WTC11 (cell line): ENCODE measurements around the gene SAMD8. TPM values are rescaled to one million over a fixed set of nuclear protein-coding genes. Genes with fewer than 3 reads are reported as not detected.
A peak's percentile ranks its signal among the peaks of the same experiment; 100 is the strongest.
"Not testable (repeated sequence)": the region's sequence is repeated elsewhere in the genome, so short reads cannot be mapped to it uniquely, and the experiment has no call there.

Experiments
- ATAC-seq: fragments of 200-7000 bp; cut with Tn5 transposase; 2 replicates; pipeline ENCODE4 v1.10.0; 2021; ENCODE audit warnings: mild to moderate bottlenecking, moderate library complexity
- CTCF ChIA-PET: fragments of 300-600 bp; sonication (Branson Sonifier 250); formaldehyde crosslinking; loops from one replicate; lab custom pipeline; 2021; ENCODE audit warnings: antibody characterized with exemption; lab: Charles Lee
- POLR2A ChIA-PET: fragments of 350-600 bp; sonication (Branson Sonifier 250); formaldehyde crosslinking; loops from one replicate; lab custom pipeline; 2021; ENCODE audit warnings: antibody characterized with exemption; lab: Charles Lee
- DNase-seq: peaks from one replicate; pipeline ENCODE4 v3.0.0; 2021; ENCODE audit warnings: low spot score
- H3K27ac Mint-ChIP-seq: 2 replicates; pipeline ENCODE4 v1.8.0; 2021; ENCODE audit warnings: mixed read lengths
- H3K27me3 Mint-ChIP-seq: 2 replicates; pipeline ENCODE4 v1.8.0; 2021; ENCODE audit warnings: low read depth, mild to moderate bottlenecking, moderate library complexity, mixed read lengths
- H3K36me3 Mint-ChIP-seq: 2 replicates; pipeline ENCODE4 v1.8.0; 2021; ENCODE audit warnings: mixed read lengths
- H3K4me1 Mint-ChIP-seq: 2 replicates; pipeline ENCODE4 v1.8.0; 2022; ENCODE audit warnings: mixed read lengths
- H3K4me3 Mint-ChIP-seq: 2 replicates; pipeline ENCODE4 v1.8.0; 2021; ENCODE audit warnings: mild to moderate bottlenecking, moderate library complexity, mixed read lengths
- H3K9me3 Mint-ChIP-seq: 2 replicates; pipeline ENCODE4 v1.8.0; 2021; ENCODE audit warnings: mixed read lengths
- PRRX2 ChIP-seq: fragments of 250-450 bp; sonication (Bioruptor Pico); IDR thresholded peaks from 2 replicates; pipeline ENCODE4 v1.8.0; 2021; ENCODE audit warnings: mild to moderate bottlenecking
- ZNF396 ChIP-seq: fragments of 250-450 bp; sonication (Bioruptor Pico); IDR thresholded peaks from 2 replicates; pipeline ENCODE4 v1.8.0; 2021; ENCODE audit warnings: mild to moderate bottlenecking, moderate library complexity, borderline replicate concordance
- total RNA-seq: library from RNA; stranded (reverse); gene quantifications from 3 replicates; pipeline ENCODE4 v1.2.3, GENCODE V29; 2021
- TF ChIP-seq, protein P1 (sequence below): fragments of 250-450 bp; sonication (Bioruptor Pico); IDR thresholded peaks from 2 replicates; pipeline ENCODE4 v1.8.0; 2021; ENCODE audit warnings: mild to moderate bottlenecking
- TF ChIP-seq, protein P2 (sequence below): fragments of 250-450 bp; sonication (Bioruptor Pico); conservative IDR thresholded peaks from 2 replicates; pipeline ENCODE4 v1.9.0; 2021; ENCODE audit warnings: mild to moderate bottlenecking
- TF ChIP-seq, protein P3 (sequence below): sonication (generic); formaldehyde crosslinking; IDR thresholded peaks from 2 replicates; pipeline ENCODE4 v1.8.1; 2022; ENCODE audit warnings: low read depth, missing genetic modification reagents, borderline replicate concordance
- TF ChIP-seq, protein P4 (sequence below): sonication (generic); formaldehyde crosslinking; IDR thresholded peaks from 2 replicates; pipeline ENCODE4 v1.8.0; 2022; ENCODE audit warnings: missing genetic modification reagents
- TF ChIP-seq, protein P5 (sequence below): sonication (generic); formaldehyde crosslinking; IDR thresholded peaks from 2 replicates; pipeline ENCODE4 v1.8.0; 2022; ENCODE audit warnings: mild to moderate bottlenecking, missing genetic modification reagents

Gene SAMD8
- total RNA-seq, 1 experiment from 2014 or later, result 23.0 TPM

DNA sequence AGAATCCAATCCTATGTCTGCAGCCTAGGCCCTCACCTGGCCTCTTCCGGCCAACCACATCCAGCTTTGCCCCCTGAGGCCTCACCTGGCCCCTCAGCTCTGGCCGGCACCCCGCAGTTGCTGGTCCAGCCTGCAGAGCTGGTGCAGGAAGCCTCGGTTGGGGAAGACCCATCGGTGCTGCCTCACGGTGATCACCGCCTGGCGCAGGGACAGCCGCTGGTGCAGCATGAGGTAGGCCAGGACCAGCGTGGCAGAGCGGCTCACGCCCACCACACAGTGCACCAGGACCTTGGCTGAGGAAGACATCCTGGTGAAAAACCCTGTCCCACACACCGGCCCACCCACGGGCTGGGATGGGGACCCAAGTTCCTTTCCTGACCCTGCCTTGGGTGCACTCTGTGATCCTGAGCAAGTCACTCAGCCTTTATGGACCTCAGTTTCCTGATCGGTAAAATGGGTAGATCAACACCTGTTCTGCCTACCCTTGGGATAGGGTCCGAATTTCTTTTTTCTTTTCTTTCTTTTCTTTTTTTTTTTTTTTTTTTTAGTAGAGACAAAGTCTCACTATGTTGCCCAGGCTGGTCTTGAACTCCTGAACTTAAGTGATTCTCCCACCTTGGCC is 5.8 kb upstream of the SAMD8 start:
- ChIA-PET CTCF (interaction anchor here (0.6 to 4.5 kb wide), 11 partner anchors 8 to 1089 kb away, joined by 3 to 40 read pairs (median 6); partner anchors contain the start of gene COMTD1), POLR2A (interaction anchor here (1.1 to 1.3 kb wide), 3 partner anchors 105 to 955 kb away, joined by 3 to 4 read pairs (median 3); partner anchors contain the start of genes ADK, AP3M1 and VDAC2)
- ATAC-seq, result no peak
- peaks cover 45% of the 10 kb centered on the region for H3K4me1 Mint-ChIP-seq
- TF ChIP-seq, protein P1, sequence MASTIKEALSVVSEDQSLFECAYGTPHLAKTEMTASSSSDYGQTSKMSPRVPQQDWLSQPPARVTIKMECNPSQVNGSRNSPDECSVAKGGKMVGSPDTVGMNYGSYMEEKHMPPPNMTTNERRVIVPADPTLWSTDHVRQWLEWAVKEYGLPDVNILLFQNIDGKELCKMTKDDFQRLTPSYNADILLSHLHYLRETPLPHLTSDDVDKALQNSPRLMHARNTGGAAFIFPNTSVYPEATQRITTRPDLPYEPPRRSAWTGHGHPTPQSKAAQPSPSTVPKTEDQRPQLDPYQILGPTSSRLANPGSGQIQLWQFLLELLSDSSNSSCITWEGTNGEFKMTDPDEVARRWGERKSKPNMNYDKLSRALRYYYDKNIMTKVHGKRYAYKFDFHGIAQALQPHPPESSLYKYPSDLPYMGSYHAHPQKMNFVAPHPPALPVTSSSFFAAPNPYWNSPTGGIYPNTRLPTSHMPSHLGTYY (CRISPR knock-in tag), result no peak
- TF ChIP-seq, protein P2, sequence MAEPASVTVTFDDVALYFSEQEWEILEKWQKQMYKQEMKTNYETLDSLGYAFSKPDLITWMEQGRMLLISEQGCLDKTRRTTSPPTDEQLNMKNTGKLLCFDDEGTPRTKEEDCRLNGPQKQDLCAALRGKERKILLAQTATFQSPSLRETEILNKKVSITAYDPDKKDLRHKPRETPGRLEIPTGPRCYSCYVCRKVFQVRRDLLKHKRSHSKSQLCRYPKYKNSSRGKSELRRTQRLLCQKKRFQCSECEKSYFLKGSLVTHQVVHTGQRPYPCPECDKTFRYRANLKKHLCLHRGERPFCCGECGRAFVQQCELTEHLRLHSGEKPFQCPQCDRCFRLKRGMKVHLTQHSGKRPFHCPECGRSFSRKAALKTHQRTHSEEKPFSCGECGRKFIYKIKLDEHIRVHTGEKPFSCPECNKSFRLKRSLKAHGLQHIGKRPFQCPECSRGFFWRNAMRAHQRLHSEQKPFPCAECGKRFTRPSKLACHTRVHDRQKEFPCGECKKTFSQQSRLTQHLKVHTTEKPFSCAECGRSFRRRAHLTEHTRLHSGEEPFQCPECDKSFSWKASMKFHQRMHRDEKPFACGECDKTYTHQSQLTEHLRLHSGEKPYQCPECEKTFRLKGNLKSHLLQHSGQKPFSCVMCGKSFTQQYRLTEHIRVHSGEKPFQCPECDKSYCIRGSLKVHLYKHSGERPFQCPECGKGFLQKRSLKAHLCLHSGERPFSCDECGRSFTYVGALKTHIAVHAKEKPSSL (CRISPR knock-in tag), result no peak
- no peak for TF ChIP-seq PRRX2
- H3K36me3 Mint-ChIP-seq, result no peaks in the 10 kb centered on the region
- H3K9me3 Mint-ChIP-seq, result no peaks in the 10 kb centered on the region
- H3K4me3 Mint-ChIP-seq, result peak overlapping the region; percentile 38
- H3K27ac Mint-ChIP-seq, result peak overlapping the region; percentile 93
- no peaks in the 10 kb centered on the region; the same call in 1 of the 2 replicates for H3K27me3 Mint-ChIP-seq
- DNase-seq, result no peak

DNA sequence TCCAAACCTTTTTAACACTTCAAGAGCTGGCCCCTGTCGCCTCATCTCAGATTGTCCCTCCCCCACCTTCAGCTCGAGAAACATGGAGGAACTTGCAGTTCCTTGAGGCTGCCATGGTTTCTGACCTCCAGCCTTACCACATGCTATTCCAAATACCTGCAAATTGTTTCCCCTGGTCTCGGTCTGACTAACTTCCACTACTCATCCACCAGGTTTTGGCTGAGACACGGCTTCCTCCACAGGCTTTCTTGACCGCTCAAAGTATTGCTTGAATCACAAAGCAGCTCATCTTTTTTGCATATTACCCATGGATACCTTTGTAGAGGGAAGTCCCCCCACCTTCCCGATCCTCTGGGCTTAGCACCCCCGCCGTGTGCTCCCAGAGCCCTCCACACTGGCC is 5.2 kb upstream of the SAMD8 start:
- Mint-ChIP-seq H3K9me3 (no peaks in the 10 kb centered on the region), H3K36me3 (no peaks in the 10 kb centered on the region), H3K4me3 (peak overlapping the region; percentile 38), H3K27me3 (no peaks in the 10 kb centered on the region; the same call in 1 of the 2 replicates), H3K4me1 (peaks cover 42% of the 10 kb centered on the region), H3K27ac (peak overlapping the region; percentile 93)
- ChIA-PET POLR2A (interaction anchor here (1.1 to 1.3 kb wide), 3 partner anchors 104 to 956 kb away, joined by 3 to 4 read pairs (median 3); partner anchors contain the start of genes ADK, AP3M1 and VDAC2), CTCF (interaction anchor here (0.6 to 4.5 kb wide), 11 partner anchors 8 to 1089 kb away, joined by 3 to 40 read pairs (median 6); partner anchors contain the start of gene COMTD1)
- peak; percentile 23 for ATAC-seq
- peak; percentile 39 for DNase-seq
- TF ChIP-seq, protein P3, sequence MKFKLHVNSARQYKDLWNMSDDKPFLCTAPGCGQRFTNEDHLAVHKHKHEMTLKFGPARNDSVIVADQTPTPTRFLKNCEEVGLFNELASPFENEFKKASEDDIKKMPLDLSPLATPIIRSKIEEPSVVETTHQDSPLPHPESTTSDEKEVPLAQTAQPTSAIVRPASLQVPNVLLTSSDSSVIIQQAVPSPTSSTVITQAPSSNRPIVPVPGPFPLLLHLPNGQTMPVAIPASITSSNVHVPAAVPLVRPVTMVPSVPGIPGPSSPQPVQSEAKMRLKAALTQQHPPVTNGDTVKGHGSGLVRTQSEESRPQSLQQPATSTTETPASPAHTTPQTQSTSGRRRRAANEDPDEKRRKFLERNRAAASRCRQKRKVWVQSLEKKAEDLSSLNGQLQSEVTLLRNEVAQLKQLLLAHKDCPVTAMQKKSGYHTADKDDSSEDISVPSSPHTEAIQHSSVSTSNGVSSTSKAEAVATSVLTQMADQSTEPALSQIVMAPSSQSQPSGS, result no peak
- TF ChIP-seq, protein P4, sequence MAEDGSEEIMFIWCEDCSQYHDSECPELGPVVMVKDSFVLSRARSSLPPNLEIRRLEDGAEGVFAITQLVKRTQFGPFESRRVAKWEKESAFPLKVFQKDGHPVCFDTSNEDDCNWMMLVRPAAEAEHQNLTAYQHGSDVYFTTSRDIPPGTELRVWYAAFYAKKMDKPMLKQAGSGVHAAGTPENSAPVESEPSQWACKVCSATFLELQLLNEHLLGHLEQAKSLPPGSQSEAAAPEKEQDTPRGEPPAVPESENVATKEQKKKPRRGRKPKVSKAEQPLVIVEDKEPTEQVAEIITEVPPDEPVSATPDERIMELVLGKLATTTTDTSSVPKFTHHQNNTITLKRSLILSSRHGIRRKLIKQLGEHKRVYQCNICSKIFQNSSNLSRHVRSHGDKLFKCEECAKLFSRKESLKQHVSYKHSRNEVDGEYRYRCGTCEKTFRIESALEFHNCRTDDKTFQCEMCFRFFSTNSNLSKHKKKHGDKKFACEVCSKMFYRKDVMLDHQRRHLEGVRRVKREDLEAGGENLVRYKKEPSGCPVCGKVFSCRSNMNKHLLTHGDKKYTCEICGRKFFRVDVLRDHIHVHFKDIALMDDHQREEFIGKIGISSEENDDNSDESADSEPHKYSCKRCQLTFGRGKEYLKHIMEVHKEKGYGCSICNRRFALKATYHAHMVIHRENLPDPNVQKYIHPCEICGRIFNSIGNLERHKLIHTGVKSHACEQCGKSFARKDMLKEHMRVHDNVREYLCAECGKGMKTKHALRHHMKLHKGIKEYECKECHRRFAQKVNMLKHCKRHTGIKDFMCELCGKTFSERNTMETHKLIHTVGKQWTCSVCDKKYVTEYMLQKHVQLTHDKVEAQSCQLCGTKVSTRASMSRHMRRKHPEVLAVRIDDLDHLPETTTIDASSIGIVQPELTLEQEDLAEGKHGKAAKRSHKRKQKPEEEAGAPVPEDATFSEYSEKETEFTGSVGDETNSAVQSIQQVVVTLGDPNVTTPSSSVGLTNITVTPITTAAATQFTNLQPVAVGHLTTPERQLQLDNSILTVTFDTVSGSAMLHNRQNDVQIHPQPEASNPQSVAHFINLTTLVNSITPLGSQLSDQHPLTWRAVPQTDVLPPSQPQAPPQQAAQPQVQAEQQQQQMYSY (CRISPR knock-in tag), result peak; percentile 89
- TF ChIP-seq ZNF396, result no peak
- TF ChIP-seq, protein P5, sequence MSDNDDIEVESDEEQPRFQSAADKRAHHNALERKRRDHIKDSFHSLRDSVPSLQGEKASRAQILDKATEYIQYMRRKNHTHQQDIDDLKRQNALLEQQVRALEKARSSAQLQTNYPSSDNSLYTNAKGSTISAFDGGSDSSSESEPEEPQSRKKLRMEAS (CRISPR knock-in tag), result no peak

DNA sequence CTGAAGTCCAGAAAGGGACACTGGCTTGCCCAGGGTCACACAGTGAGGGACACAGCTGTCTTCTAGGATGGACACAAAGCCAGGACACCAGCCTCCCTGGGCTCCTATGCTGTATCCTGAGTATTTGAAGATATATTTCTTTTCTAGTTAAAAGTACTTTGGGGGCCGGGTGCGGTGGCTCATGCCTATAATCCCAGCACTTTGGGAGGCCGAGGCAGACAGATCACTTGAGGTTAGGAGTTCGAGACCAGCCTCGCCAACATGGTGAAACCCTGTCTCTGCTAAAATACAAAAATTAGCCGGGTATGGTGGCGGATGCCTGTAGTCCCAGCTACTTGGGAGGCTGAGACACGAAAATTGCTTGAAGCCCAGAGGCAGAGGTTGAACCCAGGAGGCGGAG is 4.6 kb upstream of the SAMD8 start:
- peaks cover 40% of the 10 kb centered on the region for H3K4me1 Mint-ChIP-seq

More for the DNA sequence above, 4.6 kb upstream of the SAMD8 start:
- POLR2A ChIA-PET, result interaction anchor here (0.6 to 1.3 kb wide), 4 partner anchors 103 to 956 kb away, joined by 3 to 4 read pairs (median 3); partner anchors contain the start of genes ADK, AP3M1 and VDAC2
- not testable (repeated sequence) for ATAC-seq, H3K4me3 Mint-ChIP-seq, H3K27me3 Mint-ChIP-seq, H3K9me3 Mint-ChIP-seq, DNase-seq, H3K36me3 Mint-ChIP-seq
- CTCF ChIA-PET, result interaction anchor here (1.0 to 4.5 kb wide), 7 partner anchors 9 to 128 kb away, joined by 3 to 40 read pairs (median 6); partner anchors contain the start of gene COMTD1
- peak overlapping the region; percentile 93 for H3K27ac Mint-ChIP-seq
